ENCODE measurements around the gene PDGFRB. TPM values are rescaled to one million over a fixed set of nuclear protein-coding genes. Genes with fewer than 3 reads are reported as not detected.

The PDGFRB gene
- total RNA-seq, 1 donor = 531 TPM

GRCh38 chr5:150157168-150157567 lies 1.5 kb upstream of the PDGFRB start:
- H3K27ac ChIP-seq (ENCODE audit: low read depth, low read length) = peak overlapping the region; percentile 83
- no peak overlapping the region for H3K4me2 ChIP-seq (ENCODE audit: insufficient read depth, low read length)
- H3K4me1 ChIP-seq (ENCODE audit: insufficient read depth, low read length) = peaks cover 69% of the 10 kb centered on the region

DNA sequence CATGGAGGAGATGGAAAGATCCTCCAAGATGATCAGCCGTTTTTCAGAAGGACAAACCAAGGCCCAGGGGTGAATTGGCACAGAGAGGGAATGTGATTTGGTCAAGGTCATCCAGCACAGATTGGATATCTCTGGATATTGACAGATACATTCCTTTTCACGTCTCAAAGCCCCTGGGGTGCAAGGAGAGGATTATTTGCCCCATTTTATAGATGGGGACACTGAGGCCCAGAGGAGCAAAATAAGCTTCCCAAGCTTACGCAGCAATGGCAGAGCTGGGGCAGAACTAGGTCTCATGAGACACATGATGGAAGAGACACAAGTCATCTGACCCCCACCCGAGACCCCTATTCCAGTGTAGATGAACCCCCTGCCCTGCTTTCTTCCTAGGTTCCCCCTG lies 895 bp upstream of the PDGFRB start:
- Histone ChIP-seq H3K4me2 (ENCODE audit: insufficient read depth, low read length) (peak overlapping the region; percentile 97), H3K27ac (ENCODE audit: low read depth, low read length) (peak overlapping the region; percentile 82), H3K4me1 (ENCODE audit: insufficient read depth, low read length) (peaks cover 70% of the 10 kb centered on the region), H3K36me3 (ENCODE audit: insufficient read depth, low read length) (peaks cover 20% of the 10 kb centered on the region), H3K9me3 (ENCODE audit: low read depth, low read length) (no peaks in the 10 kb centered on the region), H3K4me3 (ENCODE audit: insufficient read depth, low read length) (peak overlapping the region; percentile 93), H3K79me2 (ENCODE audit: insufficient read depth, low read length) (peaks cover 38% of the 10 kb centered on the region), H4K20me1 (ENCODE audit: insufficient read depth, low read length) (peaks cover 21% of the 10 kb centered on the region), H3K27me3 (ENCODE audit: insufficient read depth, low read length) (no peaks in the 10 kb centered on the region), H2AFZ (ENCODE audit: low read length) (peak overlapping the region; percentile 1)
- TF ChIP-seq, protein P1, sequence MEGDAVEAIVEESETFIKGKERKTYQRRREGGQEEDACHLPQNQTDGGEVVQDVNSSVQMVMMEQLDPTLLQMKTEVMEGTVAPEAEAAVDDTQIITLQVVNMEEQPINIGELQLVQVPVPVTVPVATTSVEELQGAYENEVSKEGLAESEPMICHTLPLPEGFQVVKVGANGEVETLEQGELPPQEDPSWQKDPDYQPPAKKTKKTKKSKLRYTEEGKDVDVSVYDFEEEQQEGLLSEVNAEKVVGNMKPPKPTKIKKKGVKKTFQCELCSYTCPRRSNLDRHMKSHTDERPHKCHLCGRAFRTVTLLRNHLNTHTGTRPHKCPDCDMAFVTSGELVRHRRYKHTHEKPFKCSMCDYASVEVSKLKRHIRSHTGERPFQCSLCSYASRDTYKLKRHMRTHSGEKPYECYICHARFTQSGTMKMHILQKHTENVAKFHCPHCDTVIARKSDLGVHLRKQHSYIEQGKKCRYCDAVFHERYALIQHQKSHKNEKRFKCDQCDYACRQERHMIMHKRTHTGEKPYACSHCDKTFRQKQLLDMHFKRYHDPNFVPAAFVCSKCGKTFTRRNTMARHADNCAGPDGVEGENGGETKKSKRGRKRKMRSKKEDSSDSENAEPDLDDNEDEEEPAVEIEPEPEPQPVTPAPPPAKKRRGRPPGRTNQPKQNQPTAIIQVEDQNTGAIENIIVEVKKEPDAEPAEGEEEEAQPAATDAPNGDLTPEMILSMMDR (IDR thresholded peaks at IDR 0.05; ENCODE audit: extremely low read depth, low read depth, low read length) = no peak
- no peak for DNase-seq (ENCODE audit: insufficient read length, low spot score, missing footprints)

More at GRCh38 chr5:150157168-150157567, 1.5 kb upstream of the PDGFRB start:
- peaks cover 33% of the 10 kb centered on the region for H3K79me2 ChIP-seq (ENCODE audit: insufficient read depth, low read length)
- no peaks in the 10 kb centered on the region for H3K9me3 ChIP-seq (ENCODE audit: low read depth, low read length)
- H3K36me3 ChIP-seq (ENCODE audit: insufficient read depth, low read length) = peaks cover 19% of the 10 kb centered on the region
- TF ChIP-seq, protein P1 (IDR thresholded peaks at IDR 0.05; ENCODE audit: extremely low read depth, low read depth, low read length) = no peak
- H3K4me3 ChIP-seq (ENCODE audit: insufficient read depth, low read length) = no peak overlapping the region
- H4K20me1 ChIP-seq (ENCODE audit: insufficient read depth, low read length) = peaks cover 20% of the 10 kb centered on the region
- H2AFZ ChIP-seq (ENCODE audit: low read length) = no peak overlapping the region
- no peaks in the 10 kb centered on the region for H3K27me3 ChIP-seq (ENCODE audit: insufficient read depth, low read length)
- DNase-seq (ENCODE audit: insufficient read length, low spot score, missing footprints) = no peak

DNA sequence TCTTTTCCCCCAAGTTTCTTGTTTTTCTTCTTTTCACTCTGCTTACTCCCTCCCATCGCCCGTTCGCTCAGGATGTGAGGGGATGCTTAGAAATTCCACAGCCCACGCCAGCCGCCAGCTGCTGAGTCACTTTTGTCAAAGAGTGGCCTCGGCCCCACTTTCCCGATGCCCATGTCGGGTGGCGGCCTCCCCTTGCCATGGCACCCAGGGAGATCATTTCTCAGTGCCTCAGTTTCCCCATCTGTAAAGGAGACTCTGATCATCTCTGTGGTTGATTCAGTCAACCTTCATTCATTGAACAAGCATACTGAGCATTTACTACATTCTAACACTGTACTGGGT lies 353 bp upstream of the PDGFRB start:
- Histone ChIP-seq H3K79me2 (ENCODE audit: insufficient read depth, low read length) (peaks cover 43% of the 10 kb centered on the region), H3K4me3 (ENCODE audit: insufficient read depth, low read length) (peak overlapping the region; percentile 93), H3K9me3 (ENCODE audit: low read depth, low read length) (no peaks in the 10 kb centered on the region), H4K20me1 (ENCODE audit: insufficient read depth, low read length) (peaks cover 24% of the 10 kb centered on the region), H3K27me3 (ENCODE audit: insufficient read depth, low read length) (no peaks in the 10 kb centered on the region), H3K4me2 (ENCODE audit: insufficient read depth, low read length) (peak overlapping the region; percentile 97), H3K36me3 (ENCODE audit: insufficient read depth, low read length) (peaks cover 24% of the 10 kb centered on the region), H2AFZ (ENCODE audit: low read length) (peak overlapping the region; percentile 1), H3K27ac (ENCODE audit: low read depth, low read length) (peak overlapping the region; percentile 82), H3K4me1 (ENCODE audit: insufficient read depth, low read length) (peaks cover 71% of the 10 kb centered on the region)
- DNase-seq (ENCODE audit: insufficient read length, low spot score, missing footprints) = peak; percentile 86
- TF ChIP-seq, protein P1 (IDR thresholded peaks at IDR 0.05; ENCODE audit: extremely low read depth, low read depth, low read length) = no peak

- Histone ChIP-seq H3K27ac (ENCODE audit: low read depth, low read length) (peak overlapping the region; percentile 82), H3K27me3 (ENCODE audit: insufficient read depth, low read length) (no peaks in the 10 kb centered on the region), H3K9me3 (ENCODE audit: low read depth, low read length) (no peaks in the 10 kb centered on the region), H3K4me3 (ENCODE audit: insufficient read depth, low read length) (peak overlapping the region; percentile 93), H3K4me1 (ENCODE audit: insufficient read depth, low read length) (peaks cover 74% of the 10 kb centered on the region), H2AFZ (ENCODE audit: low read length) (no peak overlapping the region), H3K36me3 (ENCODE audit: insufficient read depth, low read length) (peaks cover 35% of the 10 kb centered on the region), H3K79me2 (ENCODE audit: insufficient read depth, low read length) (peaks cover 56% of the 10 kb centered on the region), H4K20me1 (ENCODE audit: insufficient read depth, low read length) (peaks cover 29% of the 10 kb centered on the region), H3K4me2 (ENCODE audit: insufficient read depth, low read length) (peak overlapping the region; percentile 97)
- TF ChIP-seq, protein P1 (IDR thresholded peaks at IDR 0.05; ENCODE audit: extremely low read depth, low read depth, low read length) = no peak
- no peak for DNase-seq (ENCODE audit: insufficient read length, low spot score, missing footprints)
These were observed 972 bp downstream of the PDGFRB start for GRCh38 chr5:150154618-150155128.
